HG02943 (cell line): Measurements from ENCODE around the gene ZBTB40.

Source experiments
- ATAC-seq: cut with Tn5 transposase; IDR thresholded peaks from one replicate; pipeline ENCODE4 v1.9.1; 2021; ENCODE audit warnings: mild to moderate bottlenecking, low read depth, moderate library complexity; ENCODE audit not compliant: unreplicated experiment

ZBTB40 gene

GRCh38 chr1:22461678-22462527 lies 10.3 kb downstream of the ZBTB40 start:
- no peak for ATAC-seq

DNA sequence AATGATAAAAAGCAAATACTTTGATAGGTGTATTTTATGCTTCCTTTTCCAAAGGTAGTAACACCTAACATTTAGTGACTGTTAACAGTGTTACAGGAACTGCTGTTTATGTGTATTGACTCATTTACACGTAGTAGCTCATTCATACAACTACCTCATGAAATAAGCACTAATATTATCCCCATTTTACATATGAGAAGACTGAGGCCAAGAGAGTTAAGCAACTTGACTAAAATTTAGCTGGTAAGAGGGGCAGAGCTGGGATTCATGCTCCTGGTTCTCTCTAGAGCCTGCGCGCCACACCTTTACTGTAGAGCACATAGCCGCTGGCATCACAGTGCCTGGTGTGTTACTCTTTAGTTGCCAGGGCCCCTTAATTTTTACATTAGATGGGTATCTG lies 11.3 kb downstream of the ZBTB40 start:
- ATAC-seq = no peak

GRCh38 chr1:22465015-22465565 lies 13.4 kb downstream of the ZBTB40 start:
- ATAC-seq = no peak

DNA sequence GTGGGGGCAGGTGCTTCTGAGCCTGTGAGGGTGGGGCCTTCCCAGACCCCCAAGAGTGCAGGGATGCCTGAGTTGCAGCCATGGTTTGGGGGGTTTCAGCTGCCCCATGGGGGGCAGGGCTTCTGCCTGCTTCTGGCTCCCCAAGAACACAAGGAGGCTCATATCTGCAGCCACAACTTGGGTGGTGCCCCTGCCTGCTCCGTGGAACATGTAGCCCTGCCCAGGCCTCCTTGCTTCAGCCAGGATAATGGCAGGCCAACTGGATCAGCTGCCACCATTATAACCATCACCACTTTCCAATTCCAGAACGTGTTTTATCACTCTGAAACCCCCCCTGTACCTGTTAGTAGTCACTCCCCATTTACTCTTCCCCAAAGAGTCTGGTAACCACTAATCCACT lies 14.0 kb downstream of the ZBTB40 start:
- no peak for ATAC-seq

DNA sequence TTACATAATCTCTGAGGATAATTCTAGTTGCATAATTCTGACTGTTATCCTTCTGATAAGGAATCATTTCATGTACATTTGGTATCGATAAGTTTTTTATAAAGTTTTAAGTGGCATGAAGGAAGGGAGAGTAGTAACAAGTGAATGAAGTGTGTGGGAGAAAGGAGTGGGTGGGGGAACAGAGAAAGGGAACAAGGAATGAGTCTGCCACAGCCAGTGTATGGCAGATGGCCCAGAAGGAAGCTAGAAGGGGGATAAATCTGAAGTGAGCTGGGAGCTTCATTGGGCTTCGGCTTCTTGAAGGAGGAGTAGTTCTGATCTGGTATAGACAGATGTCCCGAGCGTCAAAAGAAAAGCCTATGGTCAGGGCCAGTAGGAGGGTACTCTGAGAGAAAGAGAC lies 18.6 kb downstream of the ZBTB40 start:
- no peak for ATAC-seq

- no peak for ATAC-seq
Observed at GRCh38 chr1:22471078-22471477, 19.4 kb downstream of the ZBTB40 start.

DNA sequence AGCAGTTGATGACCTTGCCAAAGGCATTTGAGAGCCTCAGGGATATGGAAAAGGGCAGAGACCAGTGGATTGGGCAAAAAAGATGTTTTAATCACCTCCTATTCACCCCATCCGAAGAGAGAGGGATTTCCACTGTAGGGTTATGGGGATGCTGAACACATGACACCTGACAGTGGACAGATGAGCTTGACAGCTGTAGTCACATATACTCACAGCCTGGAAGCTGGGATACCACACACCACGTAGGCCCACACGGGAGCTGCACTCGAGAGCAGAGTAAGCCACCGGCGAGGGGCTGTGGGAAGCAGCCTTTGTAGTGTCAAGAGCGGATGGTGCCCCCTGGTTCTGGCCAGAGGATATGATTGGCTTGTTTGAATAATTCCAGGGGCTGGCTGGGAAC lies 20.0 kb downstream of the ZBTB40 start:
- no peak for ATAC-seq

- no peak for ATAC-seq
Observed at GRCh38 chr1:22472596-22472995, 20.9 kb downstream of the ZBTB40 start.

GRCh38 chr1:22473952-22474351 lies 22.3 kb downstream of the ZBTB40 start:
- ATAC-seq = no peak

- no peak for ATAC-seq
Observed at GRCh38 chr1:22476566-22476965, 24.9 kb downstream of the ZBTB40 start.

DNA sequence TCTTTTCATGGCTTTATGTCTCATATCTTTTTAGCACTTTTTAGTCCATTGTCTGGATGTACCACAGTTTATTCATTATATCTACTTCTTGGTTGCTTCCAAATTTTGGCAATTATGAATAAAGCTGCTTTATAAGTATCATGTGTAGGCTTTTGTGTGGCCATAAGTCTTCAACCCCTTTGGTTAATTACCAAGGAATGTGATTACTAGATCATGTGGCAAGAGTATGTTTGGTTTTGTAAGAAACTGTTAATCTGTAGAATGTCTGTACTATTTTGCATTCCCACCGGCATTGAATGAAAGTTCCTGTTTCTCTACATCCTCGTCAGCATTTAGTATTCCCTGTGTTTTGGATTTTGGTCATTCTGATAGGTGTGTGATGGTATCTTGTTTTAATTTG lies 31.5 kb downstream of the ZBTB40 start:
- ATAC-seq = no peak

- no peak for ATAC-seq
Observed at GRCh38 chr1:22484706-22485345, 33.2 kb downstream of the ZBTB40 start.

DNA sequence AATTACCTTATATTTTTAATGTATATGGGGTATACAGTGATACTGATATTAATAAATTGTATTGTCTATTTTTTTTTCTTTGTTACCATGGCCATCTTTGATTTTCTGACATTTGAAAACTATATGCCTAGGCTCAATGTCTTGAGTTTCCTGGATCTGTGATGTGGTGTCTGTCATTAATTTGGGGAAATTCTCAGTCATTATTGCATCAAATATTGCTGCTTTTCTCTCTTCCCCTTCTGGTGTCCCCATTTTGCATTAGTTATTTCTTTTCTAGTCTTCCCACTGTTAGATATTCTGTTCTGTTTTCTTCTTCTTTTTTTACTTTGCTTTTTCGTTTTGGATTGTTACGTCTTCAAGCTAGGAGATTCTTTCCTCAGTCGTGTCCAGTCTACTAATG lies 33.8 kb downstream of the ZBTB40 start:
- no peak for ATAC-seq

DNA sequence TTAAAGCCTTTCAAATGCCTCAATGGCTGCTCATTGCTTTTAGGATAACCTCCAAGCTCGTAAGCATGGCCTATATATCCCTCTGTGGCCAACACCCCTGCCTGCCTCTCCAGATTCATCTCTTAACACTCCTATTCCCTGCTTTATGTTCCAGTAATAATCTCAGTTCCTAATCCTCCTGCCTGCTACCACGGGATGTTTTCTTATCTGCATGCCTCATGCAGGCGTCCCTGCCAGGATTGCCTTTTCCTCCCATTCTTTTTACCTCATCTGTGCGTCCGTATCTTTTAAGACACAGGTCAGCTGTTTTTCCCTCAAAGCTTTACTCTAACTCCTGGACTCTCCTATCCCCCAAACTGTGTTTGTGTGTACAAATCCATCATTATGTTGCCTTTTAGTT lies 36.1 kb downstream of the ZBTB40 start:
- ATAC-seq = no peak

DNA sequence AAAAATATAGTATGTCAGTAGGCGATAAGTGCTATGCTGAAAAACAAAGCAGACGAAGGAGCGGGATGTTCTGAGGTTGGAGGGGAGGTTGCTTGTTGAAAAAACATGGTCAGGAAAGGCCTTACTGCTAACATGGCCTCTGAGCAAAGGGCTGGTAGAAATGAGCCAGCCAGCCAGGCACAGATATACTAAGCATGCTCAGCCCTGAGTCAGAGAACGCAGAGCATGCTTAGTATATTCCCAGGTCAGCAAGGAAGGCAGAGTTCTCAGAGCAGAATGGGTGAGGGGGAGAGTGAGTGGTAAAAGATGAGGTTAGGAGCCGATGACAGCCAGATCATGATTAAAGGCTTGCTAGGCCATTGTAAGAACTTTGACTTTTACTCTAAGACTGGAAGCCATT lies 36.7 kb downstream of the ZBTB40 start:
- ATAC-seq = no peak

- ATAC-seq = no peak
Observed at GRCh38 chr1:22489278-22489677, 37.6 kb downstream of the ZBTB40 start.

GRCh38 chr1:22489823-22490222 lies 38.2 kb downstream of the ZBTB40 start:
- ATAC-seq = no peak

DNA sequence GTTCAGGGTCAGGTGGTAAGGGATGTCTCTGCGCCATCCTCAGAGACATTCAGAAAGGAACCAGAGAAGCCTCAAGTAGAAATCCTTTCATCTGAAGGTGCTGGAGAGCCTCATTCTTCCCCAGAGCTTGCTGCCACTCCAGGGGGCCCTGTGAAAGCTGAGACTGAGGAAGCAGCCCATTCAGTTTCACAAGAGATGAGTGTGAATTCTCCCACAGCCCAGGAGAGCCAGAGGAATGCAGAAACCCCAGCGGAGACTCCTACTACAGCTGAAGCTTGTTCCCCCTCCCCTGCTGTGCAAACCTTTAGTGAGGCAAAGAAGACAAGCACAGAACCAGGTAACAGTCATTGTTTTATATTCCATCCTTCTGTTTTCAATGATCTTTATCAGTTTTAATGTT lies 38.7 kb downstream of the ZBTB40 start:
- ATAC-seq = no peak

DNA sequence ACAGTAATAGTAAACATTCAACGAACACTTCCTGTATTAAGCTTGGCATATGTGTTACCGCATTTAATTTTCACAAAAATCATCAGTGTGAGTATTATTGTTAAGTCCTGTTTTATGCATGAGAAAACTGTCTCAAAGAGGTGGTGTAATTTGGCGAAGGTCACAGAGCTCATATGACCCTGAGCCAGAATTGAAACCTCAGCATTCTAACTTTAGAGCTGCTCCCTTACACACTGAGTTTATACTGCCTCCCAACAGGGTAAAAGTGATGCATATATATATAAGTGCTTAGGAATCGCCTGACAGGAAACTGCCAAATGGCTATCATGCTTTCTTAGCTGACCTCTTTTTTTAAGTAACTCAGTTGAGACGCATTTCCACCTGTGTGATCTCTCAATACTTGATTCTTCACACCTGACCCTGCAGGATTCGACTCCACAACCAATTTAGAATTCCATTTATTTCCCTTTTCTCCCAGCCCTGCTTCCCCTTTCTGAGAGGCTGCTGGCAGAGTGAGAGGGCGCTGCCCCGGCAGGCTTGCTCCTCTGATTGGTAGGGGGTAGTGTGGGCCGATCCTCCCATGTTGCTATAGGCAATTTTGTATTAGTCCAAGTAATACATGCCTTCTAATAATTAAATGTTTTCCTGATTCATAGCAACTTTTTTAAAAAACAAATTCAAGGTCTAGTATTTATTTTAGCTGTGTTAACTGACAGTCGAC lies 40.5 kb downstream of the ZBTB40 start:
- ATAC-seq = no peak

GRCh38 chr1:22494144-22494543 lies 42.5 kb downstream of the ZBTB40 start:
- ATAC-seq = no peak

GRCh38 chr1:22494943-22495579 lies 43.4 kb downstream of the ZBTB40 start:
- no peak for ATAC-seq
